HuH-7 (cell line): ENCODE results near the gene DUSP2.

ENCODE experiments used
- DNase-seq: peaks from one replicate; pipeline ENCODE4 v3.0.0; 2011; ENCODE audit warnings: low spot score

DUSP2 gene, protein sequence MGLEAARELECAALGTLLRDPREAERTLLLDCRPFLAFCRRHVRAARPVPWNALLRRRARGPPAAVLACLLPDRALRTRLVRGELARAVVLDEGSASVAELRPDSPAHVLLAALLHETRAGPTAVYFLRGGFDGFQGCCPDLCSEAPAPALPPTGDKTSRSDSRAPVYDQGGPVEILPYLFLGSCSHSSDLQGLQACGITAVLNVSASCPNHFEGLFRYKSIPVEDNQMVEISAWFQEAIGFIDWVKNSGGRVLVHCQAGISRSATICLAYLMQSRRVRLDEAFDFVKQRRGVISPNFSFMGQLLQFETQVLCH

DNA sequence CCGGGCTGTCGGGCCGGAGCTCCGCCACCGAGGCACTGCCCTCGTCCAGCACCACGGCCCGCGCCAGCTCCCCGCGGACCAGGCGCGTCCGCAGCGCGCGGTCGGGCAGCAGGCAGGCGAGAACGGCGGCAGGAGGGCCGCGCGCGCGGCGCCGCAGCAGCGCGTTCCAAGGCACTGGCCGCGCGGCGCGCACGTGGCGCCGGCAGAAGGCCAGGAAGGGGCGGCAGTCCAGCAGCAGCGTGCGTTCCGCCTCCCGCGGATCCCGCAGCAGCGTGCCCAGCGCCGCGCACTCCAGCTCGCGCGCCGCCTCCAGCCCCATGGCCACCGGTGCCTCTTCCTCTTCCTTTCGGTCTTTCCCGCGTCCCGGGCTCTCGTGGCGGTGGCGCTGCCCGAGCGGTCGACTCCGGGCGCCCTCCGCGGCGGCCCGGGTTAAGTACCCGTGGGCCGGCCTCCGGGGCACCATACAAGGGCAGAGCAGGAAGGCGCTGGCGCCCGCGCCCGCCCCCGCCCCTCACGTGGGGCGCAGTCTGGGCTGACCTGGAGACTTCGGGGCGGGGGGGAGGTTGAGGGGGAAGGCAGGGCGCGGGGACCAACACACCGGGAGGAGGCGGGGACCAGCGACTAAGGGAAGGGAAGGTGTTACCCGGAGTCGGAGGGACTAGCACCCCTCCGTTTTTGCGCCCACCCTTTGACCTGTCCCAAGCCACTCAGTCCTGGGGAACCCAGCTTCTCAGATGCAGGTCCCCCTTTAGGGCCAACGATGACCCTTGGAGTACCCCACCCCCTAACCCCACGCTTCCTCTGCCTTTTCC, at the start of gene DUSP2:
Gene DUSP2 (minus strand): TSS at position 405 of the 812 bp plus-strand sequence. CDS start 86 bp downstream, at position 319.
- no peak for DNase-seq

DNA sequence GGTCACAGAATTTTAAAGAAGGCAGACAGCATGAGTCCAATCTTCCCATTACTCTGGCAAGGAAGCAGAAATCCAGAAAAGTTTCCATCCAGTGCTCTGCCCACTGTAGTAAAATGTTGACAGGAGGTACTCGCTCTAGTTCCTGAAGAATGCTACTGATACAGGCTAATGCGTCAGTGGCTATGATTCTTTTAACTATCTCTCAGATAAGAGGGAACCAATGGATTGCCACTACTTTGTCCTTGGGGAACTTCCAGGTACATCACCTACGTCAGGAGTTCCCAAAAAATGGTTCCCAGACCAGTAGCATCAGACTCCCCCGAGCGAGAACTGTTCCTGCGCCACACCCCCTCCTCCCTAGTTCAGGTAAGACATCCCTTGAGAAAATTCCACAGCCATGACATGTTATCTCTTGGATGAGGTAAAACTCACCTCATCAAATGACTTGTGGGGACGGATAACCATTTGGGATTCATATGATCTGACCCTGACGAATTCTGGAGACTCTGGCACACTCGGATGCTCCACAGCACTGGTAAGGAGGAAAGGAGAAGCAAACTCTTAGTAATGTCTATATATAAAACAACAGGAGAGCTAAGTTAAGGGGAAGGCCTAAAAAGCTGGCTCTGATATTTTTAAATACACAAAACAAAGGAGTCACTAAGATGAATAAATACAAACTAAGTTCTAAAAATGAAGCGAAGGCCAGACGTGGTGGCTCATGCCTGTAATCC, 46.9 kb upstream of the DUSP2 start:
- DNase-seq = no peak

DNA sequence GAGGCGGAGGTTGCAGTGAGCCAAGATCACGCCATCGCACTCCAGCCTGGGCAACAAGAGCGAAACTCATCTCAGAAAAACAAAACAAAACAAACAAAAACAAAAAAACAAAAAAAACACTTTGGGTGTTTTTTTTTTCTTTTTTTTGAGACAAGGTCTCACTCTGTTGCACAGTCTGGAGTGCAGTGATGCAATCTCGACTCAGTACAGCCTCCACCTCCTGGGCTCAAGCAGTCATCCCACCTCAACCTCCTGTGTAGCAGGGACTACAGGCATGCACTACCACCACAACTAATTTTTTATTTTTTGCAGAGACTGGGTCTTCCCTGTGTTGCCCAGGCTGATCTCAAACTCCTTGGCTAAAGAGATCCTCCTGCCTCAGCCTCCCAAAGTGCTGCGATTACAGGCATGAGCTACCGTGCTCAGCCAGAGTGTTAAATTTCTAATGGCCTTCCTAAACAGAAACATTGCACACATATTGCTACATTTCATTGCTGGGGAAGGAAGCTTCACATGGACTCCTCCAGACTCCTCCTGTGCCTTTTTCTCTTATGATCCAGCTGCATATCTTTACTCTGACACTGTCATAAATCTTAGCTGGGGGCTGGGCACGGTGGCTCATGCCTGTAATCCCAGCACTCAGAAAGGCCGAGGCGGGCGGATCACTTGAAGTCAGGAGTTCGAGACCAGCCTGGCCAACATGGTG, 43.7 kb upstream of the DUSP2 start:
- DNase-seq = no peak

DNA sequence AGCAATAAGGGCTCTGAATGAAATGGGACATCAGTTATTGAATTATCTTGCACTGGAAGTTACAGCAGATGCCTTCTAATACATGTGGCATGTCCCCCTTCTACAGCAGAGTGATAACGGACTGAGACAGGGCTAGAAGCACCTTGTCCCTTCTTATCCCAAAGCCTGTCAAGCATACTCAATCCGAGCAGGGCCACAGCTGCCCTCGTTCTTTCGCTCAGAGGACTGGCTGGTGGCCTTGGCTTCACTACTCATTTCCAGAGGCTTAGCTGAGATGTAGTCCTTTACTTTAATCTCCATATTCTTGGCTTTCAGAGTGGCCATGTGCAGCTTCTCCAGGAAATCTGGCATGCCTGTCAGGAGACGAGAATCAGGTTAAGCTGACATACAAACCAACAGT, 41.3 kb upstream of the DUSP2 start:
- DNase-seq = no peak

DNA sequence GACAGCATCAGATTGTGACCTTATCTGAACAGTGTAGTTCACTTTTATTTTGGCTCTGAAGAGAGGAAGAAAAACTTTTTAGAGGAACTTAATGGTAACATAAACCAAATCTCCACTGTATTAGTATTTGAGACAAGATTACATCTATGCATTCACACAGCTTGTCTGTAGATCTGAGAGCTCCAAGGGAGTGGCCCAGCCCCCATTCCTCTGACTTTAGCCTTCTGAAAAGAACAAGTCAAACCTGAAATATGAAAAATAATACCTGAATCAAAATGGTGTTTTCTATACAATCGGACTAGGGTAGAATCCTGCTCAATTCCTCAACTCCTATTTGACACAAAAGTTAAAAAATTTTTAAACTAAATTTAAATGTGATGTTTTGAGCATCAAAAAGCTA, 40.3 kb upstream of the DUSP2 start:
- no peak for DNase-seq

DNA sequence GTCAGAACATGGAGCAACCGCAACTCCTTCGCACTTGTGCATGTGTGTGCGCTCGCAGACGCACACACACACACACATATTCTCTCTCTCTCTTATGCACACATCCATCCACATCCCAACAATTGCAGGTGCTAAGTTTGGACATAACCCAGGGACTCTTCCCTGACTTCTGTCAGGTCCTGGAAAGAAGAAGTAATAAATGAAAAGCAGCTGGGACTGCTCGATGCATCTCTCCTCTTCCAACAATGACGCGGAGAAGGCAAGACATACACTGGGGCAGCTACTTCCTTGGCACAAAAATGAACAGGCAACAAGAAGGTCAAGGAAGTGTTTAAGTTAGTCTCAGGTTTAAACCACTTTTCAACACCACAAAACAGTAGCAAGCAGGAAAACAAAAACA, 39.7 kb upstream of the DUSP2 start:
- no peak for DNase-seq

DNA sequence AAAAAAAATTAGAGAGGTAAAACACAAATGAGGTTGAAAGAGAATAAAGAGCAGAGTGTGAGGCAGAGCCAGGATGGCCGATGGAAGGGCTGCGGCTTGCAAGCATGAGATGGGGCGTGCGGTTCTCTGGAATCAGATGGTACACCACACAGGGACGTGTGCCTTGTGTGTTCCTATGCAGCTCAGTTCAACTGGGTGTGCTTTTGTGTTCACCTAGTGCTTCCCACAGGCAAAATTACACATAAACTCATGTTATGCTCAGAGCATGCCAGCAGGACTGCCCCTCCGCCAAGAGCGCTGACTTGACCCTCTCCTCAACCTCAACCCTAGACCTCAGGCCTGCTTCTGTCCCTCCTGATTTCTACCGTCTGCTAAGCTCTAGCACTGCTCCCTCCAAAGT, 38.9 kb upstream of the DUSP2 start:
- no peak for DNase-seq

DNA sequence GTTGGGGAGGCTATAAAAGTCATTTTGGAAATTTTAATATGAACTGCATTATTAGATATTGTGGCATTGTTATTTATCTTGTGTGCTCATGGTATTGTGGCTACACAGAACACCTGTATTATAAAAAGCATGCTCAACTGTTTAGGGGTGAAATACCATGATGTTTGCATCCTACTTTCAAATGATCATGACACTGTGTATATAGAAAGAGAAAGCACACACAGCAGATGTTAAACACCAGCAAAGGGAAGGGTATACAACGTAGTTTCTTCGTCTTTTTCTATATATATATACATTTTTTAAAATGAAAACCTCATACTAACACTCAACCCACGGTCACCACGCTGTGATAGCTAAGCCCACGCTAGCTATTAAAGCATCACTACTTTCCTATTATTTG, 36.3 kb upstream of the DUSP2 start:
- DNase-seq = no peak

DNA sequence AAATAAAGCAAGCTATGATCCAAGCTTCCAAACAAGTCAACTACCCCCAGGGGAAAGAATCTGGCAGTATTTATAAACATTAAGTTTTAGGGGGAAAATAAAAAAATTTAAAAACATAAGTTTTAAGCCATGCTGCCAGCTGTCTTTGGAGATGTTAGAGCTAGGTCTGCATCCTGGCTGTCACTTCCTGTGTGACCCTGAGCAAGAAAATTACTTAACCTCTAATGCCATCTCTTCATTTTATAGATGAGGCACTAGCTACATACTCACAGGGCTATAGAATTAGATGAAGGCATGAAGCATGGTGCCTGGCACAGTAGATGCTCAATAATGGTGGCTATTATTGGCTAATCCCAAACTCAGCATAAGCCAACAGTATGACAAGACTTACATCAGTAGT, 35.3 kb upstream of the DUSP2 start:
- no peak for DNase-seq

DNA sequence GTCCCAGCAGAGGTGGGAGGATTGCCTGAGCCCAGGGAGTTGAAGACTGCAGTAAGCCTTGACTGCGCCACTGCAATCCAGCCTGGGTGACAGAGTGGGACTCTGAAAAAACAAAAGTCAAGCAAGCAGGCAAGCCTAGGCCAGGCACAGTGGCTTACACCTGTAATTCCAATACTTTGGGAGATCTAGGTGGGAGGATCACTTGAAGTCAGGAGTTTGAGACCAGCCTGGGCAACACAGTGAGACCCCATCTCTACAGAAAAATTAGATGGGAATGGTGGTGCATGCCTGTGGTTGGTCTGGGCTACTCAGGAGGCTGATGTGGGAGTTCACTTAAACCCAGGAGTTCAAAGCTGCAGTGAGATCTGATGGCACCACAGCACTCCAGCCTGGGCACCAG, 34.8 kb upstream of the DUSP2 start:
- no peak for DNase-seq

DNA sequence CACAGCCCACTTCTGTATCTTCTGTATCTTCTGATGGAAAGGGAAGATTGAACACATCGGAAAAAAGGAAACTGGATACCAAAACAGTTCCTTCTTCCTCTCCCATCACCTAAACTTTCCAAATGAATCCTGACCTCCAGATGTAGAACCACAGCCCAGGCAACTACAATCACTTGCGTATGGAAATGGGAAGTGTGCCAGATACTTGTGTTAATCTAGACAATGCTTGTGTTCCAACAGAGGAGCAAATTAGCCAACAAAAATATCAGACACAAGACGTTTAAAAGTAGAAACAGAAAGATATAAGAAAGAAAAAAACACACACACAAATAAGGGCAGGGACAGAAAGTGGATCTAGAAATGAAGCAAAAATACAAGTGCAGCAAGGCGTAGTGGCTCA, 31.4 kb upstream of the DUSP2 start:
- DNase-seq = no peak

DNA sequence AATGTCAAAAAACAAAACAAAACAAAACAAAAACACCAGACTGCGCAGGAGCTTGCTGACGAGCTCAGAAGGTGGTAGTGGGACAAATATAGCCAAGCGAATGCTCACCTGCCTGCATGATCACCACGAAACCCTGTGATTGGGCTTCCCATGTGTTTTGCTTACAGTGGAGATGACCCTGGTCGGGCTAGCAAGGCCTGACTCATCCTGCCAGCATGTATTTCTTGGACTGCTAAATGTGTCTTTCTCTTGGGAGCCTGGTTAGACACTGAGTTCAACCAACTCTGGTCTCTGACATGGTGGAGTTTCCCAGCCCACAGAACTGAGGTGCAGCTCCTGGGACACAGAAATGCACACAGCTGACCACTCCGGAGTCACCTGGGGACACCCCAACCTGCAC, 30.7 kb upstream of the DUSP2 start:
- no peak for DNase-seq

DNA sequence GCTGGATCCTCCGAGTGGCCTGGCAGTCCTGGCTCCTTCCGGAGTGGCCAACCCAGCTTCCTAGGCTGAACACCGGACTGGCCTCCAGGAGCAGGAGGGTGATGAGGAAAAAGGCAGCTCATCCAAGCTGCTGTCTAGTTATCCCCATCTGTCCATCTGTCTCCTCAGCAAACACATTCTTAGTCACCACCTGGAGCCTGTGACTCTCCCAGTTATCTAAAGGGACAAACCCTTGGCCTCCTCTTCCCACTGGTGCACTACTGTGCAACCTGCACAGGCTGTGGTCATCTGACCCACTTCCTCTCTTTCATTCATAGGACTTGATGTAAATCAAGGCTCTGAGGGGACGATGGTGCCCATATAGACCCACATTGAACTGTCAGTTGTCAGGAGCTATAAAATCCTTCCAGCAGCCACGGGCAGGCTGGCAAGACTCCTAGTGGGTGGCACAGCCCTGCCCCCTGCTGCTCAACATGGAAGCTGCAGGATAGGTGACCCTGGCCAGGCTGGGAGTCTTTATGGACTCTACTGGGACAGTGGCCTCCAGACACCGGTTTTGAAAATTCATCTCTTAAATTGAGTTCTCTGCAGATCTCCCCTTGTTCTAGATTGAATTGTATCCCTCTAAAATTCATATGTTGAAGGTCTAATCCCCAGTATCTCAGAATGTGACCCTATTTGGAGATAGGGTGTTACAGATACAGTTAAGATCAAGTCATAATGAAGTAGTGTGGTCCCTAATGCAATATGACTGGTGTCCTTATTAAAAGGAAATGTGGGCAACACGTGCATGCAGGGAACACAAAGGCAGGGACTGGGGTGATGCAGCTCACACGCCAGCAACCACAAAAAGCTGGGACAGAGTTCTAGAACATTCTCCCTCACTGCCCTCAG, 29.3 kb upstream of the DUSP2 start:
- DNase-seq = peak; percentile 84

DNA sequence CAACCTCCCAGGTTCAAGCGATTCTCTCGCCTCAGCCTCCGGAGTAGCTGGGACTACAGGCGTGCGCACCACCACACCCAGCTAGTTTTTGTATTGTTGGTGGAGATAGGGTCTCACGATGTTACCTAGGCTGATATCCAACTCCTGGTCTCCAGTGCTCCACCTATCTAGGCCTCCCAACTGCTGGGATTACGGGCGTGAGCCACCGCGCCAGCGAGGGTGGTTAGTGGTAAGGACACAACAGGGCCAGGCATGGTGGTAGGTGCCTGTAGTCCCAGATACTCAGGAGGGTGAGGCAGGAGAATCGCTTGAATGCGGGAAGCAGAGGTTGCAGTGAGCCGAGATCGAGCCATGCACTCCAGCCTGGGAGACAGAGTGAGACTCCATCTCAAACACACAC, 26.6 kb upstream of the DUSP2 start:
- no peak for DNase-seq

DNA sequence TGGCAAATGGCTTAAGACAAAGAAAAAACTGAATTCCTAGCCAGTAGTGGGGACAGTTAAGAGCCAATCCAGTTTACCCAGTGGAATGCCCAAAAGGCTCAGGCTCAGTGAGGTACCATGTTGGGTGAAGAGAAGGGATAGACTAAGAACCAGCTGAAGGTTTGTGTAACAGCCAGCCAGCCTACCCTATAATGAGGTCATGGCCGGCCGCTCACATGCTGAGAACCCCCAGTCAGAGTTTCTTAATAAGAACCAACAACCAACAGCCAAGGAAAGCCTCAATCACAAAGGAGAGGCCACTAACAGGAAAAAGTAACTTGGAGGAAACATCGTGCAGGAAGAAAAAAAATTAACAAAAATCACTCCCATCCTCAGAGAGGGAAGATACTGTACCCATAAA, 25.4 kb upstream of the DUSP2 start:
- no peak for DNase-seq

DNA sequence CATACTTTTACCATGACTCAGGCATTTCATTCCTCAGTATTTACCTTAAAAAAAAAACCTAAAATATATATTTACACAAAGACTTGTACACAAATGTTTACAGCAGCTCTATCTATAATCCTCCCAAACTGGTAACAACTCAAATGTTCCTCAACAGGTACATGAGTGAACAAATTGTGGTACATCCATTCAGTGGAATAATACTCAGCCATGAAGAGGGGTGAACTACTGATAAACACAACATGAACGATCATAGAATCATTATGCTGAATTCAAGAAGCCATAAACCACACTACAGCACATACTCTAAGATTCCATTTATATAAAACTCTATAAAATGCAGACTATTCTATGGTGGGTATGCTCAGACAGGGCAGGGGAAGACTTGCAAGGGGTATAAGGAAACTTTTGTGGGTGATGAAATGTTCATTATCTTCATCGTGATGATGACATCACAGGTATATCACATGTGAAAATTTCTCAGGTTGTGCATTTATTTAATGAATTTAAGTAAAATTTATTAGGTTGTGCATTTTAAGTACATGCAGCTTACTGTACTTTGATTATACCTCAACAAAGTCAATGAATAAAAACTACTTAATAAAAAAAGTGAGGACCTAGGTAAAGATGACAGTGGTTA, 24.7 kb upstream of the DUSP2 start:
- DNase-seq = no peak

DNA sequence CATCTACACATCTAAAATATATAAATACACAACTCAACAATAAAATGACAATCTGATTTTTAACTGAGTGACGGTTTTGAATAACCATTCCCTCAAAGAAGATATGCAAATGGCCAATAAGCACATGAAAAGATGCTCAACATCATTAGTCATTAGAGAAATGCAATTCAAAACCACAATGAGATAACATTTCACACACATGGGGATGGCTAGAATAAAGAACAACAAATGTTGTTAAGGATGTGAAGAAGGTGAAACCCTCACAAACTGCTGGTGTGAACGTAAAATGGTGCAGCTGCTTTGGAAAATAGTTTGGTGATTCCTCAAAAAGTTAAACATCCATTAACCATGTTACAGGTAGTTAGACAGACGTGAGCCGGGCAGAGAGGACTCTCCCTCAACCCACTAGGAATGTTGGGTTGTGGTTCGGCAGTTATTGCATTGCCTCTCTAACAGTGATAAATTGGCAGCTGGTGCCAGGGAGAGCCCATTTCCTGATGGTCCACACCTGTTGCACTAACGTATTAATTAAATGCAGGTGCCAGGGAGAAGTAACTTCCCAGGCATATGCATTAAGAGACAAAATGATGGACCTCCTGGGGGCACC, 22.3 kb upstream of the DUSP2 start:
- no peak for DNase-seq

DNA sequence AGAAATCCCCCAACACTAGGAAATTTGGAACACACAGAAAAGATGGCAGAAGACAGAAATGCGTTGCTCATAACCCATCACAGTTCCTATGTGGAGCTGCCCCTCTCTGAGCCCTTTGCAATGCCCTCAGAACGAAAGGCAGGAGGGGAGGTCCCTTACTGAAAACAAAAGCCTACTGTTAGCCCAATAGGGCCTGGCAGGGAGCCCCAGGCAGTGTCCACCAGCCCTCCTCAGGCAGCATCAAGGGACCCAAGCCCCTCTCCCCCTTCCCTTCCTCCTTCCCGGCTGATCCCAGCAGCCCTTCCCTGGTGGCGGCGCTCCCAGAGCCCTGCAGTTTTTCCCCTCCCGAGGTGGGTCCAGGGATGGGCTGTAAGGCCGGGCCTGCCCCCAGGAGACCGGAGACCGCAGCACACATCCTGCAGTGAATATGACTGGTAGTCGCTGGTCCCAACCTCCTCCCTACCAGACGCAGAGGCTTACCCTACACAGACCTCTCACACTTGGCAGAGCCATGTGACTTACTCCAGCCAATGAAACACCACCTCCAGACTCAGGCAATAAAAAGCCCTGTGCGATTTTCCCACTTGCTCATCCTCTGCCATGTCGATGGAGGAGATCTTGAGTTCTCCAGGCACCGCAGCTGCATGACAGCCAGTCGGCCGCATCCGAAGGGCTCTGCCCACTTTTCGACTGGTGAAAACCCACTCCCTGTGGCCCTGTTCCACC, 19.4 kb upstream of the DUSP2 start:
- no peak for DNase-seq

DNA sequence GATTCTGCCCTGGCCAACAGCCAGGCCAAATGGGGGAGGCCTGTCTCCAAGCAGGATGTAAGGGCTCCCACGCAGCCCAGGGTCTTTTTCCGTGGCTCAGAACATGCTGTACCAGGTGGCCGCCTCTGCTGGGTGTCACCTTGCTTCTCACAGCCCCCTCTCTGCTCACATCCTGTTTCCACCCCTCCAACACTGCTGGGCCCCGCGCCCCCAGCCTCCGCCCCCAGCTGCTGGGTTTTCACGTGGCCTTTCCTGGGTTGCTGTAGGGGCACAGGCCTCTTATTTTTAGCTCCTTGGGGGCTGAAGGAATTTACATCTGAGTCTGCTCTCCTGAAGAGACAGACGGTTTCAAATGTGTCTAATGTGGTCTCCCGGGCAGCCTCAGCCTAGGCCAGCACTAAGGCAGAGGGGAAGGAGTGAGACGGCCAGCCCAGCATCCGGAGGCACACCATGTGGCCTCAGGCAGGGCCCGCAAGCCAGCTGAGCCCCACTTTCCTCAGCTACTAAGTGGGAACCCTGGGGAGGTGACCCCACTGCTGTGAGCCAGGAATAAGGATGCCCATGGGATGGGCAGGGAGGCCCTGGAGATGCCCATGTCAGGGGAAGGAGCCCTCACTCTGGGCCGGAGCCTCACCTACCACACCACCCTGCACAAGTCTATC, 18.7 kb upstream of the DUSP2 start:
- no peak for DNase-seq
